DOHH2 (cell line): ENCODE measurements around the gene KRT17.

Experiments used
- EZH2phosphoT487 ChIP-seq: fragments of 200-600 bp; sonication (generic); IDR thresholded peaks from 2 replicates; pipeline ENCODE4 v1.6.1; 2017; ENCODE audit warnings: borderline replicate concordance, mild to moderate bottlenecking, antibody characterized with exemption, low read length, moderate library complexity, mixed read lengths
- TF ChIP-seq, protein P1 (sequence below): fragments of 200-600 bp; sonication (generic); IDR thresholded peaks from one replicate; pipeline ENCODE4 v1.5.1; 2014; ENCODE audit warnings: antibody characterized with exemption, mild to moderate bottlenecking, low read depth, low read length; ENCODE audit not compliant: poor library complexity, severe bottlenecking

DNA sequence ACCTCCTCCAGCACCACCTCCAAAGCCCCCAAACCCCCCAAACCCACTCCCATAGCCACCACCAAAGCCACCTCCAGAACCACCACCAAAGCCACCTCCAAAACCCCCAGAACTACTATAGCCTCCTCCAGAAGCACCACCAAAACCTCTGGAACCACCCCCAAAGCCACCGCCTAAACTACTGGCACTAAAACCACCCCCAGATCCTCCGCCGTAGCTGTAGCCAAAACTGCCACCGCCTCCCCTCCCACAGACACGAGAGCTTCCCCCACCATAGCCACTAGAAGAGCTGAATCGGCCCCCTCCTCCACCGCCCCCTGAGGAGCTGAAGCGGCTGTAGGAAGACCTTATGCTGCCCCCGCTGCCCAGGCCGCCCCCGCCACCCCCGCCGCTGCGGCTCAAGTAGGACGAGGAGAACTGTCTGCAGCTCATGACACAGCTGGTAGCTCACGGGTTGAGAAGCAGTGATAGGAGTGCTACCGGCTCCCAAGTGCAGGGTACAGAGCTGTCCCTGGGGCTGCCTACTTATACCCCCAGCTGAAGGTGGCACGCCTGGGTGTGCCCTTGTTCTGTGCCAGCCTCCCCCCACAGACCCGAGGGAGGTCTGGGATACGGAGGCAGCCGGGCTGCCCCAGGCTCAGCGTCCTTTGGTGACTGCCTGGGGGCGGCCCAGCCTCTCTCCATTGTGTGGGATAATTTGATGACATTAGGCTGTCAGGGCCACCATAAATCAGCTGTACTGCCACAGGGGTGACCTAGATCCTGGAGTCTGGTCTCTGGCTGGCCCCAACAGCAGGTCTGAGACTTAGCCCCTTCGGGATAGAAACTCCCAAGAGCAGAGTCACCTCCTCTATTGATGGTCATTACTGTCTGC is 52.6 kb downstream of the KRT17 start, which contains the start of gene KRT9:
- TF ChIP-seq, protein P1, sequence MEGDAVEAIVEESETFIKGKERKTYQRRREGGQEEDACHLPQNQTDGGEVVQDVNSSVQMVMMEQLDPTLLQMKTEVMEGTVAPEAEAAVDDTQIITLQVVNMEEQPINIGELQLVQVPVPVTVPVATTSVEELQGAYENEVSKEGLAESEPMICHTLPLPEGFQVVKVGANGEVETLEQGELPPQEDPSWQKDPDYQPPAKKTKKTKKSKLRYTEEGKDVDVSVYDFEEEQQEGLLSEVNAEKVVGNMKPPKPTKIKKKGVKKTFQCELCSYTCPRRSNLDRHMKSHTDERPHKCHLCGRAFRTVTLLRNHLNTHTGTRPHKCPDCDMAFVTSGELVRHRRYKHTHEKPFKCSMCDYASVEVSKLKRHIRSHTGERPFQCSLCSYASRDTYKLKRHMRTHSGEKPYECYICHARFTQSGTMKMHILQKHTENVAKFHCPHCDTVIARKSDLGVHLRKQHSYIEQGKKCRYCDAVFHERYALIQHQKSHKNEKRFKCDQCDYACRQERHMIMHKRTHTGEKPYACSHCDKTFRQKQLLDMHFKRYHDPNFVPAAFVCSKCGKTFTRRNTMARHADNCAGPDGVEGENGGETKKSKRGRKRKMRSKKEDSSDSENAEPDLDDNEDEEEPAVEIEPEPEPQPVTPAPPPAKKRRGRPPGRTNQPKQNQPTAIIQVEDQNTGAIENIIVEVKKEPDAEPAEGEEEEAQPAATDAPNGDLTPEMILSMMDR = no peak
- no peak for TF ChIP-seq EZH2phosphoT487
